C4-2B (cell line): ENCODE measurements around the gene MRPL44.

Experiments
- H3K27ac ChIP-seq: fragments of 450-650 bp; 2 replicates; pipeline ENCODE4 v1.5.1; 2017
- ZFX ChIP-seq: fragments of 450-650 bp; IDR thresholded peaks from 2 replicates; pipeline ENCODE4 v1.6.1; 2017
- TF ChIP-seq, protein P1 (sequence below): fragments of 450-650 bp; conservative IDR thresholded peaks from 2 replicates; pipeline ENCODE4 v1.5.1; 2017; ENCODE audit warnings: mild to moderate bottlenecking

The MRPL44 gene

DNA sequence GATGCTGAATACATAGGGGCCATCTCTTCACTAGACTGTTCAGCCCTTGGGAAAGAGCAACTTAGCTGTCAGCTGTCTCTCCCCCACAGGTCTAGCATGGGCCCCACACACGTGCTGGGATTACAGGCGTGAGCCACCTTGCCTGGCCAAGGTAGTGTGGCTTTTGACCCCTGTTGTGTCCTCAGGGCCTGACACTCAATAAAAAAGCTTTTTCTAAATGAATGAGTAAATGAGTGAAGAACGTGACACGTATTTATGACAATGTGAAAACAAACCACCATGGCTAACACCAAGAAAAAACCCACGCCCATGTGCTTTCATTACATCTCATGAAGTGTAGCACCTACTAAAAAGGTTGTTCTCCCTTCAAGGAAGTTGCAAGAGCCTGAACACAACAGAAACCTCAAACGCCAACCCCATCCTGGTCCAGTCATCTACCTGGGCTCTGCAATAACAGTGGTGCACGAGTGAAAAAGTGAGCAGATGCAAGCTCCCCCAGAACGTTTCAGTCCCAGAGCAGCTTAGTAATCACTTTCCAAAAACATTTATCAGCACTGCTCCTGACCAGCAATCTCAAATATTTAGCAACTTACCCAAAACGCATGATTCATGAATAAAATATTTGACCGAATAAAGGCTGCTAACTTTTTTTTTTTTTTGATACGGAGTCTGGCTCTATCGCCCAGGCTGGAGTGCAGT is 15.5 kb upstream of the MRPL44 start:
- TF ChIP-seq ZFX: no peak
- TF ChIP-seq, protein P1, sequence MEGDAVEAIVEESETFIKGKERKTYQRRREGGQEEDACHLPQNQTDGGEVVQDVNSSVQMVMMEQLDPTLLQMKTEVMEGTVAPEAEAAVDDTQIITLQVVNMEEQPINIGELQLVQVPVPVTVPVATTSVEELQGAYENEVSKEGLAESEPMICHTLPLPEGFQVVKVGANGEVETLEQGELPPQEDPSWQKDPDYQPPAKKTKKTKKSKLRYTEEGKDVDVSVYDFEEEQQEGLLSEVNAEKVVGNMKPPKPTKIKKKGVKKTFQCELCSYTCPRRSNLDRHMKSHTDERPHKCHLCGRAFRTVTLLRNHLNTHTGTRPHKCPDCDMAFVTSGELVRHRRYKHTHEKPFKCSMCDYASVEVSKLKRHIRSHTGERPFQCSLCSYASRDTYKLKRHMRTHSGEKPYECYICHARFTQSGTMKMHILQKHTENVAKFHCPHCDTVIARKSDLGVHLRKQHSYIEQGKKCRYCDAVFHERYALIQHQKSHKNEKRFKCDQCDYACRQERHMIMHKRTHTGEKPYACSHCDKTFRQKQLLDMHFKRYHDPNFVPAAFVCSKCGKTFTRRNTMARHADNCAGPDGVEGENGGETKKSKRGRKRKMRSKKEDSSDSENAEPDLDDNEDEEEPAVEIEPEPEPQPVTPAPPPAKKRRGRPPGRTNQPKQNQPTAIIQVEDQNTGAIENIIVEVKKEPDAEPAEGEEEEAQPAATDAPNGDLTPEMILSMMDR: no peak
- H3K27ac ChIP-seq: no peak overlapping the region

DNA sequence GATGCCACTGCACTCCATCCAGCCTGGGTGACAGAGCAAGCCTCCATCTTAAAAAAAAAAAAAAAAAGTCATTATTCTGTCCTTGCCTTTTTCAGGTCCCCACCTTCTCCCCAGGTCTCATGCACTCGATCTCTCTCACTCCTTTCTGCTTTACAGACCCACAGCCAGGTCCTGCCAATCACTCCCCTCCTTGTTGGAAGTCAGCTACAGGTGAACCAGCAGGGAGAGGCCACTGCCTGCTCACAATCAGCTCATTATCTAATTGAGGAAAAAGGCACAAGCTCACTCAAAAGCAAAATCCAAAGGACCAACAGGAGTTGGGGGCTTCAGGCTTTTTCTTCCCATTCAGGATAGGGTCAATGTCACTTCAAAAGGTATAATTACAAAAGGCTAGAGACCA is 14.1 kb upstream of the MRPL44 start:
- TF ChIP-seq ZFX: no peak
- TF ChIP-seq, protein P1: no peak
- H3K27ac ChIP-seq: no peak overlapping the region

GRCh38 chr2:223943561-223944008 is 13.7 kb upstream of the MRPL44 start:
- TF ChIP-seq ZFX: no peak
- TF ChIP-seq, protein P1: no peak
- H3K27ac ChIP-seq: no peak overlapping the region

GRCh38 chr2:223944166-223944702 is 13.0 kb upstream of the MRPL44 start:
- no peak for TF ChIP-seq ZFX
- TF ChIP-seq, protein P1: no peak
- H3K27ac ChIP-seq: peak overlapping the region; percentile 85

GRCh38 chr2:223944703-223945531 is 12.3 kb upstream of the MRPL44 start, which contains the start of gene WDFY1:
Gene WDFY1 (minus strand): TSS chr2:223945335. CDS start chr2:223945284, 51 bp downstream.
- H3K27ac ChIP-seq: peak within 1 kb of the TSS; percentile 85
- TF ChIP-seq, protein P1: no peak
- TF ChIP-seq ZFX: peak; percentile 87

DNA sequence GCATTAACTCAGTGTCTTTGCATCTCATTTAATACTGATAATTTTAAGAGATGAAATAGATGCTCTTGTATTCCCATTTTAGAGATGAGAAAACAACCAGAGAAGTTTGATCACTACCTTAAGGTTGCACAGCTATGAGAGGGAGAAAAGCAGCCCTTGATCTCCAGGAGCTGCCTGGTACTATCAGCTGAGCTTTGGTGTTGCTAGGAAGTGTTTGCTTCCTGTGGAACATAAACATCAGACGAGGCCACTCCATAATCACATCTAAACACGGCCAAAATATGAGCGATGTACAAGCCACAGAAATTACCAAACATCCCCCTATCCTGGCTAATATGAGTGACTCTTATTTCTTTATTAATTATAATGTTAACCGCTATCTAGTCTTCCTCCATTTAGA is 11.5 kb upstream of the MRPL44 start:
- TF ChIP-seq, protein P1: no peak
- TF ChIP-seq ZFX: no peak
- H3K27ac ChIP-seq: no peak overlapping the region

- no peak overlapping the region for H3K27ac ChIP-seq
- TF ChIP-seq, protein P1: no peak
- TF ChIP-seq ZFX: no peak
Observed at GRCh38 chr2:223947711-223948205, 9.5 kb upstream of the MRPL44 start.
